ENCODE results near the gene TAS1R1.

Gene TAS1R1

GRCh38 chr1:6588128-6588892, 33.2 kb downstream of the TAS1R1 start:
- Histone ChIP-seq H3K9me3 (no peaks in the 10 kb centered on the region), H3K4me1 (no peaks in the 10 kb centered on the region), H3K27me3 (no peaks in the 10 kb centered on the region), H3K36me3 (peaks cover 10% of the 10 kb centered on the region), H3K4me3 (ENCODE audit: low read depth, low read length) (no peak overlapping the region)
- TF ChIP-seq CTCF (IDR thresholded peaks at IDR 0.05; ENCODE audit: low read depth, low read length) = no peak
- no peak for DNase-seq

- peaks cover 16% of the 10 kb centered on the region for H3K36me3 ChIP-seq
Measured at GRCh38 chr1:6588893-6589520, 33.9 kb downstream of the TAS1R1 start.

GRCh38 chr1:6590046-6590445, 34.9 kb downstream of the TAS1R1 start:
- no peaks in the 10 kb centered on the region for H3K9me3 ChIP-seq
- H3K36me3 ChIP-seq = peaks cover 19% of the 10 kb centered on the region
- no peak overlapping the region for H3K4me3 ChIP-seq (ENCODE audit: low read depth, low read length)
- H3K4me1 ChIP-seq = no peaks in the 10 kb centered on the region
- no peak for DNase-seq
- no peaks in the 10 kb centered on the region for H3K27me3 ChIP-seq
- TF ChIP-seq CTCF (IDR thresholded peaks at IDR 0.05; ENCODE audit: low read depth, low read length) = no peak

More at GRCh38 chr1:6588893-6589520, 33.9 kb downstream of the TAS1R1 start:
- no peak for TF ChIP-seq CTCF (IDR thresholded peaks at IDR 0.05; ENCODE audit: low read depth, low read length)
- Histone ChIP-seq H3K9me3 (no peaks in the 10 kb centered on the region), H3K4me3 (ENCODE audit: low read depth, low read length) (no peak overlapping the region), H3K27me3 (no peaks in the 10 kb centered on the region), H3K4me1 (no peaks in the 10 kb centered on the region)
- DNase-seq = no peak

- no peaks in the 10 kb centered on the region for H3K9me3 ChIP-seq
- no peaks in the 10 kb centered on the region for H3K27me3 ChIP-seq
- no peak for TF ChIP-seq CTCF (IDR thresholded peaks at IDR 0.05; ENCODE audit: low read depth, low read length)
- peaks cover 31% of the 10 kb centered on the region for H3K36me3 ChIP-seq
- no peak for DNase-seq
- no peak overlapping the region for H3K4me3 ChIP-seq (ENCODE audit: low read depth, low read length)
- H3K4me1 ChIP-seq = no peaks in the 10 kb centered on the region
Measured at GRCh38 chr1:6591222-6591621, 36.1 kb downstream of the TAS1R1 start.

- no peaks in the 10 kb centered on the region for H3K27me3 ChIP-seq
- no peak for DNase-seq
- peaks cover 34% of the 10 kb centered on the region for H3K36me3 ChIP-seq
- no peak overlapping the region for H3K4me3 ChIP-seq (ENCODE audit: low read depth, low read length)
- no peaks in the 10 kb centered on the region for H3K4me1 ChIP-seq
- H3K9me3 ChIP-seq = no peaks in the 10 kb centered on the region
- no peak for TF ChIP-seq CTCF (IDR thresholded peaks at IDR 0.05; ENCODE audit: low read depth, low read length)
Measured at GRCh38 chr1:6591644-6592043, 36.5 kb downstream of the TAS1R1 start.

- TF ChIP-seq CTCF (IDR thresholded peaks at IDR 0.05; ENCODE audit: low read depth, low read length) = no peak
- Histone ChIP-seq H3K9me3 (no peaks in the 10 kb centered on the region), H3K4me3 (ENCODE audit: low read depth, low read length) (no peak overlapping the region), H3K27me3 (no peaks in the 10 kb centered on the region), H3K4me1 (no peaks in the 10 kb centered on the region), H3K36me3 (peaks cover 34% of the 10 kb centered on the region)
- no peak for DNase-seq
Measured at GRCh38 chr1:6592441-6592840, 37.3 kb downstream of the TAS1R1 start.
